Activated CD4-positive, alpha-beta T cell treated with anti-CD3 and anti-CD28 coated beads, Interleukin-2, amount 10 ng/mL, durations not matched to agents 7 days and 5 days (primary cell): ENCODE data around the gene KSR2. TPM values are rescaled to one million over a fixed set of nuclear protein-coding genes. Genes with fewer than 3 reads are reported as not detected.

Experiments
- CTCF ChIA-PET: fragments of 350-600 bp; sonication (Branson Sonifier 250); formaldehyde crosslinking; loops from one replicate; lab custom pipeline; 2021; ENCODE audit warnings: antibody characterized with exemption; lab: Charles Lee
- POLR2A ChIA-PET: fragments of 350-600 bp; sonication (Branson Sonifier 250); formaldehyde crosslinking; loops from one replicate; lab custom pipeline; 2021; ENCODE audit warnings: antibody characterized with exemption; lab: Charles Lee
- DNase-seq: peaks from one replicate; pipeline ENCODE4 v3.0.0-alpha.2; 2020
- H3K27ac Mint-ChIP-seq: one replicate; pipeline ENCODE4 v1.8.0; 2021; ENCODE audit warnings: mild to moderate bottlenecking, moderate library complexity, mixed read lengths
- H3K27me3 Mint-ChIP-seq: one replicate; pipeline ENCODE4 v1.8.0; 2021; ENCODE audit warnings: mixed read lengths
- H3K36me3 Mint-ChIP-seq: one replicate; pipeline ENCODE4 v1.8.0; 2021; ENCODE audit warnings: low read depth, mixed read lengths
- H3K4me1 Mint-ChIP-seq: one replicate; pipeline ENCODE4 v1.8.0; 2021; ENCODE audit warnings: mixed read lengths
- H3K4me3 Mint-ChIP-seq: one replicate; pipeline ENCODE4 v1.8.0; 2021; ENCODE audit warnings: mild to moderate bottlenecking, moderate library complexity, mixed read lengths
- H3K9me3 Mint-ChIP-seq: one replicate; pipeline ENCODE4 v1.8.0; 2021; ENCODE audit warnings: mixed read lengths
- total RNA-seq, 2 experiments: library from RNA; stranded (reverse); gene quantifications; one replicate each; pipeline ENCODE4 v1.2.3, GENCODE V29; 2021

The KSR2 gene
- total RNA-seq, 2 experiments from 2014 or later = 0.04 to 0.15 TPM

GRCh38 chr12:117476341-117476740 is 492.4 kb downstream of the KSR2 start:
- ChIA-PET CTCF (no interaction called here), POLR2A (no interaction called here)
- Mint-ChIP-seq H3K9me3 (no peaks in the 10 kb centered on the region), H3K36me3 (no peaks in the 10 kb centered on the region), H3K4me1 (no peaks in the 10 kb centered on the region), H3K27ac (no peak overlapping the region), H3K4me3 (no peak overlapping the region), H3K27me3 (no peaks in the 10 kb centered on the region)
- no peak for DNase-seq

GRCh38 chr12:117473856-117474255 is 494.9 kb downstream of the KSR2 start:
- Mint-ChIP-seq H3K27me3 (no peaks in the 10 kb centered on the region), H3K4me1 (no peaks in the 10 kb centered on the region), H3K27ac (no peak overlapping the region), H3K36me3 (no peaks in the 10 kb centered on the region), H3K9me3 (peaks cover 3% of the 10 kb centered on the region), H3K4me3 (no peak overlapping the region)
- ChIA-PET POLR2A (no interaction called here), CTCF (no interaction called here)
- DNase-seq = no peak

DNA sequence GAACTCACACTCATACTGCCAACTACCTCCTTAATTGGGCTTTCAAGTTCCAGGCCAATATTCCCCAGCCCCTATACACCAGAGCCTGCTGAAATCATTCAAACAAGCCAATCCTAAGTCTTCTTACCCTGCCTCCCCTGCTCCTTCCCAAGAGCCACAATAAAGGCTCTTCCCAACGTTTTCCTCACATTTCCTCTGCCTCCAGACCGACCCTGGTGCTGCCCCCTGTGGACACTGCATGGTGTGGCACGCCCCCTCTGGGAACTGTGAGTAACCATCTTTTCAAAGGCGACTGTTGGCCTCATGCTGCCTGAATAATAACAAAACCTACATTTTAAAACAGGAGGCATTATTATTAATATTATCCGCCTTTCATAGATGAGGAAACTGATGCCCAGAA is 495.8 kb downstream of the KSR2 start:
- ChIA-PET CTCF (no interaction called here), POLR2A (no interaction called here)
- H3K36me3 Mint-ChIP-seq = no peaks in the 10 kb centered on the region
- no peaks in the 10 kb centered on the region for H3K27me3 Mint-ChIP-seq
- H3K27ac Mint-ChIP-seq = no peak overlapping the region
- peaks cover 3% of the 10 kb centered on the region for H3K9me3 Mint-ChIP-seq
- H3K4me3 Mint-ChIP-seq = no peak overlapping the region
- no peaks in the 10 kb centered on the region for H3K4me1 Mint-ChIP-seq
- no peak for DNase-seq

DNA sequence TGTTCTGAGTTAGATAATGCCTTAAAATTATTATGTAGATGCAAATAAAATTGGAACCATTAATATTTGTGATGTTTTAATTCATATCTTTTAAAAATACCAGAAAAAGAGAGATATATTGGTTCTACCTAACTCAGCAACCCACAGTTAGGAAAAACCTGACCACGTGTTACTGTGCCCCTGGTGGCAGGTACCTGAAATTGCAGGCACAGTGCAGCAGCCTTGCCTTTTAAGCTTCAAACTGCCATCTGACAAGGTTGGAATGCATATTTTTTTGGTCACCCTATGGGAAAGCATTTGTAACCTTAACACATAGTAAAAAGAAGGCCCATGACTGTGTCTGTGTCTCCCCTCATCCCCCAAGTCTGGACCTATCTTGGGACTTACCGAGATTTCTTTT is 498.0 kb downstream of the KSR2 start:
- no peak overlapping the region for H3K4me3 Mint-ChIP-seq
- H3K4me1 Mint-ChIP-seq = no peaks in the 10 kb centered on the region
- H3K27ac Mint-ChIP-seq = no peak overlapping the region
- DNase-seq = no peak
- CTCF ChIA-PET = no interaction called here
- POLR2A ChIA-PET = no interaction called here
- no peaks in the 10 kb centered on the region for H3K36me3 Mint-ChIP-seq
- H3K9me3 Mint-ChIP-seq = peaks cover 3% of the 10 kb centered on the region
- H3K27me3 Mint-ChIP-seq = no peaks in the 10 kb centered on the region

GRCh38 chr12:117469883-117470483 is 498.8 kb downstream of the KSR2 start:
- POLR2A ChIA-PET = no interaction called here
- CTCF ChIA-PET = no interaction called here
- H3K4me1 Mint-ChIP-seq = no peaks in the 10 kb centered on the region
- no peak overlapping the region for H3K4me3 Mint-ChIP-seq
- H3K27me3 Mint-ChIP-seq = no peaks in the 10 kb centered on the region
- H3K36me3 Mint-ChIP-seq = no peaks in the 10 kb centered on the region
- H3K9me3 Mint-ChIP-seq = peaks cover 3% of the 10 kb centered on the region
- no peak for DNase-seq
- no peak overlapping the region for H3K27ac Mint-ChIP-seq

GRCh38 chr12:117468016-117468415 is 500.8 kb downstream of the KSR2 start:
- Mint-ChIP-seq H3K9me3 (peaks cover 3% of the 10 kb centered on the region), H3K27ac (no peak overlapping the region), H3K4me1 (no peaks in the 10 kb centered on the region), H3K36me3 (no peaks in the 10 kb centered on the region), H3K27me3 (no peaks in the 10 kb centered on the region), H3K4me3 (no peak overlapping the region)
- no peak for DNase-seq
- CTCF ChIA-PET = interaction anchor here (0.6 kb wide), 1 partner anchor 260 kb away, joined by 5 read pairs; no protein-coding TSS in a partner anchor
- POLR2A ChIA-PET = no interaction called here

GRCh38 chr12:117467588-117467987 is 501.2 kb downstream of the KSR2 start:
- Mint-ChIP-seq H3K27ac (no peak overlapping the region), H3K4me1 (no peaks in the 10 kb centered on the region), H3K9me3 (peaks cover 3% of the 10 kb centered on the region), H3K36me3 (no peaks in the 10 kb centered on the region), H3K27me3 (no peaks in the 10 kb centered on the region), H3K4me3 (no peak overlapping the region)
- no peak for DNase-seq
- ChIA-PET CTCF (interaction anchor here (0.6 kb wide), 1 partner anchor 261 kb away, joined by 5 read pairs; no protein-coding TSS in a partner anchor), POLR2A (no interaction called here)

DNA sequence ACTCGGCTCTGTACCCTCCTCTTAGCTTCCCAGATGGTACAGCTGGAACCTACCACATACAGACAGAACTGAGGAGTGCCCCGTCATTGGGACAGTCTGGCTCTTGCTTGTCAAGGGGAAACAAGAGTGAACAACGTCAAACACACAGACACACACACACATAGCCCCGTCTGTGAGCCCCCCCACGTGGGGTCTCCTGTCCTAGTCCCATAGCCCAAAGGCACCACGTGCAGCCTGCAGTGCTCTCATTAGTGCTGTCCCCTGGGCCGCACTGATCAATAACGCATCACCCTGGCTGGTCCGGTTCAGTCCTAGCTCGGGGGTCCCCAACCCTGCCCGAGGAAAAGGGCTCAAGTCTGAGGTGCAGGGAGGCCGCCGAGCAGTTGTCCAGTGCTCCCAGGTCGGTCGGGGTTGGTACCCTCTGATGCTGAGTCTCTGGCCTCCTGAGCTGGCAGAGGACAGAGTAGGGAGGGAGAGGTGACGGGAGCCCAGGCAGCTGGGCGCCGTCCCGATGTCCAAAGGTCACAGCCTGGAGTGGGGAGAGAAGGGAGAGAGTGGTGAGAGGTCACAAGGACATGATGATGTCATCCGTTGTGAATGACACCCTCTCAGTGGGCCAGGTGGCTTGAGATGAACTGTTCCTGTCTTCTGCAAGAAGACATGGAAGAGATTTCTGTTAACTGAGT is 502.0 kb downstream of the KSR2 start:
- DNase-seq = no peak
- Mint-ChIP-seq H3K27ac (no peak overlapping the region), H3K9me3 (peaks cover 3% of the 10 kb centered on the region), H3K27me3 (no peaks in the 10 kb centered on the region), H3K36me3 (no peaks in the 10 kb centered on the region), H3K4me3 (no peak overlapping the region), H3K4me1 (no peaks in the 10 kb centered on the region)
- ChIA-PET POLR2A (no interaction called here), CTCF (no interaction called here)

- H3K4me1 Mint-ChIP-seq = no peaks in the 10 kb centered on the region
- H3K9me3 Mint-ChIP-seq = no peaks in the 10 kb centered on the region
- H3K36me3 Mint-ChIP-seq = no peaks in the 10 kb centered on the region
- H3K27me3 Mint-ChIP-seq = no peaks in the 10 kb centered on the region
- ChIA-PET POLR2A (no interaction called here), CTCF (interaction anchor here (0.6 kb wide), 1 partner anchor 20 kb away, joined by 5 read pairs; no protein-coding TSS in a partner anchor)
- no peak overlapping the region for H3K4me3 Mint-ChIP-seq
- no peak for DNase-seq
- no peak overlapping the region for H3K27ac Mint-ChIP-seq
Observed at GRCh38 chr12:117461732-117462131, 507.1 kb downstream of the KSR2 start.

DNA sequence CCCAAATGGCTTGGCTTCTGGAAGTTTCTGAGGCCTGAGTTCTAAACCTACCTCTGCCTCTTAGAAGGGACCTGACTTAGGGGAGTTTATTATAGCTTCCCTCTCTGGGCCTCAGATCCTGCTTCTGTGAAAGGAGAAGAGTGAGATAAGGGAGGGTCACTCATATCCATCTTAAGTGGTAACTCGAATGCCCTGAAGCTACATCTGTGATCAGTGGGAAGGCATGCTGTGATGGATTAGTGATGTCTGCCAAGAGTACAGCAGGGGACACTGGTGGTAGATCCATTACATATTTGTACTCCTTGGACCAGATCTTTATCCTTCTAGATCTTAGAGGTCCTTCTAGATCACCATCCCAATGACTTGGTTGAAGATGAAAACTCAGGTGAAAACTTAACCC is 509.6 kb downstream of the KSR2 start:
- CTCF ChIA-PET = no interaction called here
- no peak for DNase-seq
- no peak overlapping the region for H3K27ac Mint-ChIP-seq

GRCh38 chr12:117457189-117457588 is 511.6 kb downstream of the KSR2 start:
- Mint-ChIP-seq H3K27ac (no peak overlapping the region), H3K27me3 (no peaks in the 10 kb centered on the region), H3K9me3 (peaks cover 2% of the 10 kb centered on the region), H3K4me1 (no peaks in the 10 kb centered on the region), H3K4me3 (no peak overlapping the region), H3K36me3 (no peaks in the 10 kb centered on the region)
- CTCF ChIA-PET = no interaction called here
- no peak for DNase-seq
- POLR2A ChIA-PET = no interaction called here

More for the DNA sequence above, 509.6 kb downstream of the KSR2 start:
- Mint-ChIP-seq H3K4me3 (no peak overlapping the region), H3K4me1 (no peaks in the 10 kb centered on the region), H3K27me3 (no peaks in the 10 kb centered on the region), H3K36me3 (no peaks in the 10 kb centered on the region), H3K9me3 (no peaks in the 10 kb centered on the region)
- POLR2A ChIA-PET = no interaction called here

- peaks cover 2% of the 10 kb centered on the region for H3K9me3 Mint-ChIP-seq
- H3K36me3 Mint-ChIP-seq = no peaks in the 10 kb centered on the region
- ChIA-PET POLR2A (no interaction called here), CTCF (no interaction called here)
- no peak for DNase-seq
- H3K27ac Mint-ChIP-seq = no peak overlapping the region
- H3K4me3 Mint-ChIP-seq = no peak overlapping the region
- H3K4me1 Mint-ChIP-seq = no peaks in the 10 kb centered on the region
- no peaks in the 10 kb centered on the region for H3K27me3 Mint-ChIP-seq
Observed at GRCh38 chr12:117456076-117456475, 512.7 kb downstream of the KSR2 start.

DNA sequence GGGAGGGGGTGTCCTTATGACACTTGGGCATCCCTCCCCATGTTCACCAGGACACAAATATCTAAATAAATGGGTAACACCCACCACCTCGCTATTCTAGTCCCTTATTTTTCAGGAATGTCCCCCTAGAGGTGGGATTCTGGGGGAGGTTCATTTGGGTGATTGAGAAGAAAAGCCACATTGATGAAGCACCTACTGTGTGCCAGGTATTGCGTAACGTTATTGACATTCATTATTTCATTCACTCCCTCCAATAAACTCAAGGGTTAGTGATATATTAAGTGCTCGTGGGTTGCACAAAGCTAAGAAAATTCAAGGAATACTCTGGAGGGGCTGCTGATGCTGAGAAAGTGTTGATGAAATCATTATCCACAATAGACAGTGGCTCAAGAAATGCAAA is 514.8 kb downstream of the KSR2 start:
- Mint-ChIP-seq H3K27ac (no peak overlapping the region), H3K4me3 (no peak overlapping the region), H3K27me3 (no peaks in the 10 kb centered on the region), H3K4me1 (no peaks in the 10 kb centered on the region), H3K9me3 (peaks cover 2% of the 10 kb centered on the region), H3K36me3 (no peaks in the 10 kb centered on the region)
- ChIA-PET POLR2A (no interaction called here), CTCF (no interaction called here)
- DNase-seq = no peak

- Mint-ChIP-seq H3K27ac (no peak overlapping the region), H3K4me1 (no peaks in the 10 kb centered on the region), H3K9me3 (peaks cover 2% of the 10 kb centered on the region), H3K36me3 (no peaks in the 10 kb centered on the region), H3K27me3 (no peaks in the 10 kb centered on the region), H3K4me3 (no peak overlapping the region)
- CTCF ChIA-PET = no interaction called here
- DNase-seq = no peak
- POLR2A ChIA-PET = no interaction called here
Observed at GRCh38 chr12:117452112-117452511, 516.7 kb downstream of the KSR2 start.
